ENCODE measurements around the gene COL12A1.
A peak's percentile ranks its signal among the peaks of the same experiment; 100 is the strongest.

COL12A1 gene

DNA sequence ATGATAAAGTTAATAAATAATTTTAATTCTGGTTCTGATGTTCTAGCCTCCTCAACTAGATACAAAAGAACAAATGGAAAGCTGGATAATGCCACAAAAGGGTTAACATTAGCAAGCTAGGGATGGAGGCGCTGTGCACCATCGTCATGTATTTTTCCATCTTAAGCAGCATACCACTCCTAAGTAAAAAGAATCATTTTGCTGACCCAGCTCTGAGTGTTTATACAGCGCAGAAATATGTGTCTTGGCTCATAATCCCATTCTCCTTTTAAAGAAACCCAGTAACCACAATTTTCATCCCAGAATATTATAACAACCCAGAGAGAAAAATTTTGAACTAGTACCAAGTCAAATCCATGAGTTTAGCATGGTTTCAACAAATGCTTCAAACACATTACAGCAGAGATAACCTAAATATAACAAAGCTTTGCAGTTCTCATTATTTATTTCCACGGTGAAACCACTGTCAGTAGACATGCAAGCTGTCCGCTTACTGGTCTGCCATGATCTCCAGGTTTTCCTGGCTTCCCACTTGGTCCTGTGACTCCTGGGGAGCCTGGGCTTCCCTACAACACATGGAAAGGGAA is 111.1 kb downstream of the COL12A1 start:
- DNase-seq = peak; percentile 76

DNA sequence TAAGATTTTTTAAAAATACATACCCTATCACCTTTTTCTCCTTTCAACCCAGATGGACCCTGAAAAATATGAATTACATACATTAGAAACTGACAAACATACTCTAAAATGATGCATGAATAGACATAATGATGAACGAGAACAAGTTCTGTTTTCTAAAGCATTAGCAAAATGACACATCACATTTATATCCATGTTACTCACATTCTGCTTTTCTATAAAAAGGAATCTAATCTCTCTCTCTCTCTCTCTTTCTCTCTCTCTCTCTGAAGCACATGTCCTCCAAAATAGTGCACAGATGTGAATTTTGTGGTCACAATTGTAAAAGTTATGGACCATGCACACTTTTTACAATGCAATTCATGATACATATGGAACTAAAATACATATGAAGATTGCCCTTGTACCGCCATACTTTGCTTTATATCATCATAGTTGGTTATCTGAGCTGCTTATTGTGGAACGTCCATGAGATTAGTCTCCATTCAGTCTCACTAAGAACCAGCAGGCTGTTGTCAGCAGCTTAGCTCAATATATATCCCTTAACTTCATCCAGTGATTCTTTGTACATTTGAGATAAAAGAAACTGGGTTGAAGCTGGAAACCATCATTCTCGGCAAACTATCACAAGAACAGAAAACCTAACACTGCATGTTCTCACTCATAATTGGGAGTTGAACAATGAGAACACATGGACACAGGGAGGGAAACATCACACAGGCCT is 114.2 kb downstream of the COL12A1 start:
- peak; percentile 22 for DNase-seq

DNA sequence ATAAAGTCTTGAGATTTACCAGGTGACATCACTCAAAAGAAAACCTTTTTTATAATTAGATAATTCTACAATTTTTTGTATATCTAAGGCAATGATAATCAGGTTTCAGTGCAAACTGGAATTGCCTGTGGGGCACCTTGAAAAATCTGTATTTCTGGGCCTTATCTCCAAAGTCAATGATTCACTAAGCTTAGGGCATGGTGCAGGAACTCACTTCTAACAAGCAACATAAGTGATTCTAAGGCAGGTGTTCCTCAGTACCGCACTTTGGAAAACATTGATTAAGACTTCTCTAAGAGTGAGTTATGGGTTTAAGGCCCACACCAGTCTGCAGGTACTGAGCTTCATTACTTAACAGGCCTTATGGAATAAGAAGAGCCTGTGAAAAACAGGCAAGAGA is 115.3 kb downstream of the COL12A1 start:
- no peak for DNase-seq

DNA sequence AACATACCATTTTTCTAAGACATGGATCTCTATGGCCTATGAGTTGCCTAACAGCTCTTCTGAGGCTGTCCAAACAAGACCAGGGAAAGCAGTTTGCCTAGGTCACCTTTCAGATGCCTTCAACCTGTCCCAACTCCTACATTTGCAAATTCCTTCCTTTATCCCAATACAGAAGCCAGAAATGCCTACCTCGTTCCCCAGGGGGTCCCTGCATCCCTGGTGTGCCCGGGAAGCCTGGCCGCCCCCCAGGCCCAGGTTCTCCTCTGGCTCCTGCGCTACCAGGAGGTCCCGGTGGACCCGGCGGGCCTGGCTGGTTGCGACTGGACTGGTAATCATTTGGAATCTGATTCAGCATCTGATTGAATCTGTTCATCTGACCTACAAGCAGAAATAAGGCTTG is 115.9 kb downstream of the COL12A1 start:
- no peak for DNase-seq

DNA sequence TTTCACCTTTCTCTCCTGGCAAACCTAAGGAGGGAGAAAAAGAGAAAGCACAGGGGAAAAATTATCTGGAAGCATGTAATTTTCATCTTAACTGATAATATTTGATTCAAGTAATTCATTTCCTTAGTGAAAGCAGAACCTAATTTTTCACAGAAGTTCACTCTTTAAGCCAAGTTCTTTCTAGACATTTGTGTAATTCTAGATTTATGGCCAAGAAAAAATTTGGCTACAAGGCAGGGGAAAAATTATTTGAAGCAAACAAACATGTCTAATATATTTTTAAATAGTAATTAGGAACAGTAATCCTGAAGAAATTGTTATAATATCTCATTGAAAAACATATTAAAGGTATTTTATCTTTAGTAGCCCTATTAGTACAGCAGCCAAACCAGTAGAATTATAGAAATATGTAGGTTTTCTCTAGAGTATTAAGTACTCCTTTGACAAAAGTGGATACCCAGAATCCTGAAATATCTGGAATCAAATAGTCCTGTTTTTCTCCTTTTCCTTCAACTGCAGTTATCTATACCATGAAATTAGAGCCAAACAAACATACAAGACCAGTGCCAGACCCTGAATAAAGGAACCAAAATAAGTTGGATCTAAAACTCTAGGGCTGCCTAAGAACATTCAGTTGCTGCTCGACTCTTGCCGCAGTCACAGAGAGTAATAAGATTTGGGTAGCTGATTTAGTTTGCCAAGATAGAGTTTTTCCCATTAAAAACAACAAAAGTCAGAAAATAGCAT is 116.5 kb downstream of the COL12A1 start:
- DNase-seq = no peak

DNA sequence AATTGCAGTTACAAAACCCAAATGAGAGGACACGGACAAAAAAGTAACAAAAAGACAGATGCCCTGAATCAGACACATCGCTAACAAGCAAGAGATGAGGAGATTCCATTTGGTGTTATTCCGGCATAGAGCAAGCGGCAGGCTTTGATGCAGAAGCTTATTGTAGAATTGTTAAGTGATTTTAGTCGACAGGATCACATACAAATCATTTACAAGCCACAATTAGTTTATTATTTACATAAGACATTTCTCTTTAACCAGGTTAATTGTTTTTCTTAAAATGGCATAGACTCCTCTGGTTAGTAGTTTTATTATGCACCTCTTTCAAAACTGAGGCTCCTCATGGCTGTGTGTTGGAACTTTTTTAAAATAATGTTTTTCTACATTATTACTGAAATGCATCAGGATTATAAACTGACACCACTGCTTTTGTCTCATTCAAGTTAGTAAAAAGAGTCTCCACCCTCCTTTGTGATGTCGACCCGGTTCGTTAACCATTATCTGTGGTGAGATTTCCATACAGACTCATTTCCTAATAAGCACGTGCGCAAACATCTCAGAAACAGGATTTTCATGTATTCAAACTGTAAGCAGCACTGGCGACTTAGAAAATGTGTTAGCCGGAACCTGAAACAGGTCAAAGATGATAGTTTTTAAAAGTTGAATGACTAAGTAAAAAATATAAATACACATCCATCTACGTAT is 119.8 kb downstream of the COL12A1 start:
- no peak for DNase-seq

DNA sequence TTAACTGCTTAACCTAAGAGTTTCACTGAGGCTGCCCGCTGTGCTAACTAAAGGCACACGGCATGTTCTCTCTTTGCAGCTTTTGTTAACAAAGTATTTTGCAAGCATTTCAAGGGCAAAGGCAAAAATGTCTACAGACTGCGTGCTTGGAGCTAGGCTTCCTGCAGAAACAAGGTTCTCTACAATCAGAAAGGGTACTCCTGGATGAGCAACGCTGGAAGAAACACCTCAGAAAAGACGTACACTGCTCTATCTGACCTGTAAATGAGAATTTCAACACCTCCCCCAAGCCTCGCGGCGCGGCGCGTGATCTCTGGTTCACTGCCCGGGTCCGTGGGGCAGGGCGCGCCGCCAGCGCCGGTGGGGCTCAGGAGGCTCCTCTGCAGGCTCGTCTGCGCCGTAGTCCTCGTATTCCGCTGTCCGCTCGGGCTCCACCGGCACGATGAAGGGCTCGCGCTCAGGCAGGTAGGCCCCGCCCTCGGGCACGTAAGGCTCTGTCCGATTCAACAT is 120.9 kb downstream of the COL12A1 start:
- DNase-seq = no peak

DNA sequence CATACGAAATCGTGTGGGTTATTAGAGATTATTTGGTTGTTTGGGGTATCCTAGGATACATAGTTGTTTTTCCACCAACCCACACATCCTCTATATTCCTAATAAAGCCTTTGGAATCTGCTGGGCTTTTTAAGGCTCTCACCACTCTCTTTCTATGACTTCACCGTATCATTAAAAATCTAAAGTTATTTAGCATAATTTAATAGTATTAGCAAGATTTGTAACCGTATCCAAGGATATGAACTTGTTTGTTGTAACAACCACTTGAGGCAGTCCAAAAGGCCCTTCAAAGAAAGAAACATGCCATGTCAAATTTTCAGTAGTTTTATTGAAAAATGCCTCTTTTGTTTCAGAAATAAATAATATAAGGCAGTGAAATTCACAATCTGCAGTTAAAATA is 121.8 kb downstream of the COL12A1 start:
- no peak for DNase-seq

DNA sequence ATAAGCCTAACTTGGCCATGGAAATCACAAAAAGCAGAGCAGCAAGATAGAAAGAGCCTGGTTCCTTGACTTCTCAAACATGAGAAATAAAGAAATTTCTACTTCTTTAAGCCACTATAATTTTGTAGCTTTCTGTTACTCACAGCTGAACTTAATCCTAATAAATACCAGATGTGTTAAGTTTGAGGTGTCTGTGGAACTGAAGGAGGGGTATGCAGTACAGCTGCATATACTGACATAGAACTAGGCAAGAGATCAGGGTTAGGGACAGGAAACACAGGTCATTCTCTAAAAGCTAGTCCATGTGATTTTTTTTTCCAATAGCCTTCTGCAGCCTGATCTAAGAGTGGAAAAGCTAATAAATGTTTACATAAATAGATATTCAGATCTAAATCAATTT is 123.9 kb downstream of the COL12A1 start:
- DNase-seq = peak; percentile 25

DNA sequence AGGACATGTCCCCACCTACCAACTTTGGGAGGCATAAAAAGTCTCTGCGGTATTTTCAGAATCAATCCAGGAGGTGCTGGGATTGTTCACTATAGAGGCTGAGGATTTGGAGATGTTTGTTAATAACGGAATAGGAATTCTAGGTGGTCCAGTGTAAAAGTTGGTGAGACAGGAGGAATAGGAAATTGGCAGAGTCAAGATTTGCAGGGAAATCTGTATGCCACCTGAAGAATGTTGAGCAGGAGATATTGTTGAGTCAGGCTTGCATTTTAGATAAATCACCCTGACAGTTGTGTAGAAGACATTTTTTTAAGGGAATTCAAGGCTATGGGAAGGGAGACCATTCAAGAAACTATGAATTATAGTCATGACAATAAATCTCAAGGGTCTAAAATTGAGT is 124.8 kb downstream of the COL12A1 start:
- DNase-seq = no peak

DNA sequence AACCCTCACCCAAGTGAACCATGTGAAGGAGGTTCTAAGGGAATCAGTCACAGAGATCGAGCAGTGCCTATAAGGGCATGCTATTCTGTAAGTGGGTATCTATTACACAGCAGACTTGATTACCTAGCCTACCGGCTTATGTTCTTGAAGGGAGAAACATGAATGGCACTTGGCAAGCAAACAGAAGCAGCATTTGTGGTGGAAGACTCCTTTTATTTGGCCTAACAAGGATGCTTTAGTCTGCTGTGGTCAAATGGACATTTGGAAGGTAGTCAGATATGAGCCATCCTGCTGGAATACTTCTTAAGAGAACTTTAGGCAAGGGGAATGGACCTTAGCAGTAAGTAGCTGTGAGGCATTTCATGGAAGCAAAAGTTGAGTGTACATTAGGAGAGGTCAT is 126.3 kb downstream of the COL12A1 start:
- no peak for DNase-seq

DNA sequence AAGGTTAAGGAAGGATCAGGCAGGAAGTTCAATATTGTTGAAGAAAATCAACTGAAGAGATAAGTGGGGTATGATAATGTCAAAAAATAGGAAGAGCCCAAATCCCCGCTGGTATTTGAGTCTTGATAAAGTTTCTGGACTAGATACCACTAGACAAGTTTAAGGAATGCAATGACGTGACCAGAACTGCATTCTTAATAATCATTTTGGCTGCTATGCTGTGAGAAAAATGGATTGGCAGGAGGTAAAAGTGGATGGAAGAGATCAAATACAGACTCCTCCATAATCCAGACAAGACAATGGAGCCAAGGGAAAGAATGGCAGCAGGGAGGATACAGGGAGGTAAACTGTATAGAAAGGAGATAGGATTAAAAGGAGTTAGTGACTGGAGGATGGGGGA is 128.2 kb downstream of the COL12A1 start:
- no peak for DNase-seq

DNA sequence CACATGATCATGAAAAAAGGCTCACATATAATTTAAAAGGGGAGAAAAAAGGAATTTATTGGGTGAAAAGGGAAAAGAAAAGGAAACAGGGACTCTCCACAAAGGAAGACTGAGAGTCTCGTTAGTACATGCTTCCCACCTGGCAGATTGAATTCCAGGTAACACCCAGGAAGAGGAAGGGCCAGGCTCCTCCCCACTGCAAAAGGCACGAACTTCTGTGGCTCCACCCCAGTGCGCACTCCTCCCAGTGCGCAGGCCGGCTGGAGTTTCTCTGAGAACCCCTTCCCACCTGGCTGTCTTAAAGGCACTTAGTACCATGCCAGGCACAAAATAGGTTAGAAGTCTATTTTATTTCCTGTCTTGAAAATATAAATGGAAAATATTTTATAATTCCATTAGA is 129.8 kb downstream of the COL12A1 start:
- no peak for DNase-seq

DNA sequence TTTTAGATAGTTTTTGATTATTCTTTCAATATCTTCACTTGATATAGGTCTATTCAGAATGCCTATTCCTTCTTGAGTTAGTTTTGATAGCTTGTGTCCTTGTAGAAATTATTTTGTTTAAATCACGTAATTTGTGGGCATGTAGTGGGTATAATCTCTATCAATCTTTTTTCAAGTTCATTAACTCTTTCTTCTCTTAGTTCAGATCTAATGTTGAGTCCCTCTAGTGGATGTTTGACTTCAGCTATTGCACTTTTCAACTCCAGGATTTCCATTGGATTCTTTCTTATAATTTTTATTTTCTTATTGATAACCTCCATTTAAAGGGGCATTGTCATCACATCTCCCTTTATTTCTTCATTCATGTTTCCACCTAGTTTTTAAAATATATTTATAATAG is 135.6 kb downstream of the COL12A1 start:
- DNase-seq = no peak

DNA sequence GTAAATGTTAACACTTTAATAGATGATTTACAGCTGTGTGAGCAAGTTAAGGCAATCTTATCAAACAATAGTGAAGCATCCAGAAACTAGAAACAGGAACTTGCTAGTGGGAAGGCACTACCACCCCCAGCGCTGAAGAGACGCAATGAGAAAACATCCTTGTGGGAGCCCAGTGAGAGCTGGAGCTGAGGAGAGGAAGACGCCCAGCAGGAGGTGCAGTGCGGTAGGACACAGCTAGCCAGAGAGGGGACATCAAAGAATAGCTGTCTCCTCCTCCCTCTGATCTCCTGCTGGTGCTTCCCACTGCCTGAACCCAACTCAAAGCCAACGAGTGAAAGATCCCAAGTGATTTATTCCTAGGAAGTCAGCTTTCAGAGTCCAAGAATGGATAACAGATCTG is 140.3 kb downstream of the COL12A1 start:
- peak; percentile 40 for DNase-seq

DNA sequence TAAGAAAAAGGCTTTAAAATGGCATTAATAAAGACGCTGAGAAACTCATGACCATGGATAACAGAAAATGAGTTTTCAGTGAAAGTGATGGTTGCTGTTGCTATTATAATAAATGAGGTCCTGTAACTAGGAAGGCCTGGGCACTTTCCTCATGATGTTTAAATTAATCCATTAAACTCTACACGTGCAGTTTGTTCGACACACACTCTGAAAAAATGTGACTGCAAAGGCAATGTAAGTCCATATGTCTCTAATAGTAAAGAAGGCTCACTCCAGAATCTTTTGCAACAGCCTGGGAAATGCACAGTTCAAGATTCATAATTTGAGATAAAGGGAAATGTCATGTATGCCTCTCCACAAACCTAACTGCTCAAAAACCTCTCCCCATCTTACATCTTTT is 153.4 kb downstream of the COL12A1 start:
- DNase-seq = no peak

DNA sequence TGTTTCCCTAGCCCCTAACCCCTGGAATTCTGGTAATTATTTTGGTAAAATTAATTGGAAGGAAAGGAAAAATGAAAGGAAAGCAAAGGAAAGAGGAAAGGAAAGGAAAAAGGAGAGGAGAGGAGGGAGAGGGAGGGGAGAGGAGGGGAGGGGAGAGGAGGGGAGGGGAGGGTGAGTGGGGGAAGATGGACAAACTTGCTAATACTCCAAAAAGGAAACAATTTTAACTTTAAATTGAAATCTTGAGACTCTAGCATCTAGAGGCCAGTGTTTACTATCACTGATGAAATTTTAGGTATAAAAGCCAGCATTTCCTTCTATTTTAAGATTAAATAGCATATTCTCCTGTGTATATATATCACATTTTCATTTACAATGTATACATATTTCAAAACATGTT is 156.5 kb downstream of the COL12A1 start:
- DNase-seq = no peak

DNA sequence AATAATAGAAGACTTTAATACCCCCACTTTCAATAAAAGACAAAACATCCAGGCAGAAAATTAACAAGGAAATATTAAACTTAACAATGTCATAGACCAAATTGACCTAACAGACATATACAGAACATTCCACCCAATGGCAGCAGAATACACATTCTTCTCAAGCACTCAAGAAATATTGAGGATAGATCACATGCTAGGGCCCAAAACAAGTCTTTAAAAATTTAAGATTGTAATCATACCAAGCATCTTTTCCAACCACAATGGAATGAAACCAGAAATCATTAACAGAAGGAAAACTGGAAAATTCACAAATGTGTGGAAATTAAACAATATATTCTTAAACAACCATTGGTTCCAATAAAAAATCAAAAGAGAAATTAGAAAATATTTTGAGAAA is 161.0 kb downstream of the COL12A1 start:
- DNase-seq = no peak

DNA sequence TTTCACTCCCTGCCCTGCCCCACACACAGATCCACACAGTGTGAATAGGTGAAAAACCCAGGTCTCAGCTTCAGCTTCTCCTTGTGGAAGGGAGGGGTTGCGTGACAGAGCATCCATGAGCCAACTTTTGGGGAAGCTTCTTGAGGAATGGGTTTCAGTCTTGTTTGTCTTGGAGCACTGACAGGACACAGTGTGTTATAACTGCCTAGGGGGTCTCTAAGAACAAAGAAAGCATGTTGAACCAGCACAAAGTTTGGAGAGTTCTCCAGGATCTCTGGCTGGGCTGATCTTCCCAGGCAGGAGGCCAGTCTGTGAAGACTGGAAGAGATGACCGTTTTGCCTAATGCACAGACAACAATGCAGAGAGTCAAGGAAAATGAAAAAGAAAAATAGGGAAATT is 164.5 kb downstream of the COL12A1 start:
- no peak for DNase-seq

All from HCEC 1CT (cell line).